SK-N-SH treated with all-trans-retinoic acid at 6 μM for 48 hours (cell line): Measurements from ENCODE around the gene FES.

Source experiments
- ATAC-seq: fragments of 200-7000 bp; cut with Tn5 transposase; 3 replicates; pipeline ENCODE4 v1.9.1; 2020; ENCODE audit warnings: mild to moderate bottlenecking, moderate library complexity
- ARNTL ChIP-seq: fragments of 450-650 bp; formaldehyde crosslinking; IDR thresholded peaks from 2 replicates; pipeline ENCODE4 v1.5.0; 2020; ENCODE audit warnings: low read depth, mild to moderate bottlenecking, moderate library complexity, borderline replicate concordance
- BACH2 ChIP-seq: fragments of 250-450 bp; sonication (Bioruptor Pico); IDR thresholded peaks from 2 replicates; pipeline ENCODE4 v1.9.0; 2021; ENCODE audit warnings: mild to moderate bottlenecking, borderline replicate concordance
- CSDC2 ChIP-seq: fragments of 250-450 bp; sonication (Bioruptor Pico); IDR thresholded peaks from 2 replicates; pipeline ENCODE4 v1.5.0; 2020; ENCODE audit warnings: mild to moderate bottlenecking, moderate library complexity
- CSRNP3 ChIP-seq: fragments of 250-450 bp; sonication (Bioruptor Pico); IDR thresholded peaks from 2 replicates; pipeline ENCODE4 v1.5.1; 2021; ENCODE audit warnings: mild to moderate bottlenecking, moderate library complexity
- ESRRG ChIP-seq: fragments of 250-450 bp; sonication (Bioruptor Pico); IDR thresholded peaks from 2 replicates; pipeline ENCODE4 v1.6.1; 2021; ENCODE audit warnings: mild to moderate bottlenecking
- GLIS3 ChIP-seq: fragments of 250-450 bp; sonication (Bioruptor Pico); IDR thresholded peaks from 2 replicates; pipeline ENCODE4 v1.5.0; 2020; ENCODE audit warnings: mild to moderate bottlenecking, moderate library complexity
- ISL1 ChIP-seq: fragments of 250-450 bp; sonication (Bioruptor Pico); IDR thresholded peaks from 2 replicates; pipeline ENCODE4 v2.1.2; 2022; ENCODE audit warnings: mild to moderate bottlenecking, moderate library complexity
- OSR1 ChIP-seq: fragments of 250-450 bp; sonication (Bioruptor Pico); IDR thresholded peaks from 2 replicates; pipeline ENCODE4 v1.8.0; 2022; ENCODE audit warnings: moderate library complexity, mild to moderate bottlenecking, inconsistent platforms
- POU6F1 ChIP-seq: fragments of 250-450 bp; sonication (Bioruptor Pico); IDR thresholded peaks from 2 replicates; pipeline ENCODE4 v1.8.0; 2021; ENCODE audit warnings: low read depth, mild to moderate bottlenecking, moderate library complexity, borderline replicate concordance
- PPARA ChIP-seq: fragments of 250-450 bp; sonication (Bioruptor Pico); IDR thresholded peaks from 2 replicates; pipeline ENCODE4 v1.5.0; 2020; ENCODE audit warnings: mild to moderate bottlenecking, borderline replicate concordance
- SNAI2 ChIP-seq: fragments of 250-450 bp; sonication (Bioruptor Pico); IDR thresholded peaks from 2 replicates; pipeline ENCODE4 v1.5.0; 2020; ENCODE audit warnings: mild to moderate bottlenecking, moderate library complexity
- TCF4 ChIP-seq: fragments of 250-450 bp; sonication (Bioruptor Pico); IDR thresholded peaks from 2 replicates; pipeline ENCODE4 v1.8.0; 2021; ENCODE audit warnings: mild to moderate bottlenecking, moderate library complexity, borderline replicate concordance
- TOX ChIP-seq: fragments of 250-450 bp; sonication (Bioruptor Pico); IDR thresholded peaks from 2 replicates; pipeline ENCODE4 v1.8.0; 2021; ENCODE audit warnings: mild to moderate bottlenecking, moderate library complexity, borderline replicate concordance
- TSHZ2 ChIP-seq: fragments of 250-450 bp; sonication (Bioruptor Pico); IDR thresholded peaks from 2 replicates; pipeline ENCODE4 v1.5.0; 2020; ENCODE audit warnings: mild to moderate bottlenecking, moderate library complexity
- ZFP30 ChIP-seq: fragments of 450-650 bp; formaldehyde crosslinking; IDR thresholded peaks from 2 replicates; pipeline ENCODE4 v1.5.0; 2022; ENCODE audit warnings: mild to moderate bottlenecking, moderate library complexity
- ZNF565 ChIP-seq: fragments of 450-650 bp; formaldehyde crosslinking; conservative IDR thresholded peaks from 2 replicates; pipeline ENCODE4 v1.5.0; 2020; ENCODE audit warnings: low read depth, mild to moderate bottlenecking, moderate library complexity
- ZNF70 ChIP-seq: fragments of 450-650 bp; formaldehyde crosslinking; IDR thresholded peaks from 2 replicates; pipeline ENCODE4 v1.5.0; 2020; ENCODE audit warnings: mild to moderate bottlenecking, moderate library complexity
- ZNF8 ChIP-seq: fragments of 450-650 bp; formaldehyde crosslinking; IDR thresholded peaks from 2 replicates; pipeline ENCODE4 v1.5.0; 2020; ENCODE audit warnings: mild to moderate bottlenecking, moderate library complexity
- TF ChIP-seq, protein P1 (sequence below): fragments of 250-450 bp; sonication (Bioruptor Pico); IDR thresholded peaks from 2 replicates; pipeline ENCODE4 v1.5.1; 2020; ENCODE audit warnings: low read depth, mild to moderate bottlenecking, moderate library complexity

FES gene

DNA sequence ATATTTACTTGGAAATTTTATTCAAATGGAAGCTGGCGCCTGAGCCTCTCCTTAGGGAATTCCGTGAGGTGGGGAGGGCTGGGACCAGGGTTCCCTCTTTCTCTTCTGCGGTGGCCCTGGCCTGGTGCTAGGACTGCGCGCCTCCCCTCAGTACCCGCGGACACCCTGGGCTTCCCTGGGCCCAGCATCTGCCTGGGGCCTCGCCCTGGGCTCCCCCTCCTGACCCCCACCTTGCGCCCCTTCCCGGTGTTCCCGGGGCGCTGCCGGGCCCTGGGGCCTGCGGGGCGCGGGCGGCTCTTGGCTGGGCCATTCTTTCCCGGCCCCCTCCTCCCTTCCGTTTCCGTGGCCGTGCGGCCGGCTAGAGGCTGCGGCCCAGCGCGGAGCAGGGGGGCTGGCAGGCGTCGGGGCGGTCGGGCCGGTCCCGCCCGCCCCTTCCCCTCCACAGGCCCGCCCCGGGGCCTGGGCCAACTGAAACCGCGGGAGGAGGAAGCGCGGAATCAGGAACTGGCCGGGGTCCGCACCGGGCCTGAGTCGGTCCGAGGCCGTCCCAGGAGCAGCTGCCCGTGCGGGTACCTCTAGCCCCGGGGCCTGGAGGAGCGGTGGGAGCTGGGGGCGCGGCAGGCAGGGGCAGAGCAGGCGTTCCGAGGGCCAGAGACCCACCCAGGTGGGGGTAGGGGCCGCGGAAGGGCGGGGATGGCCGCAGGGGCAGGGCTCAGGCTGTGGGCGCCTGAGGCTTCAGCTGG is at the start of gene FES:
Gene FES, plus strand, starts transcription at position 529 of the 743 bp plus-strand sequence. CDS start 542 bp downstream, outside the sequence.
- no peak for ATAC-seq
- TF ChIP-seq CSRNP3 (CRISPR knock-in tag) (no peak), PPARA (CRISPR knock-in tag) (no peak), ZNF70 (no peak), CSDC2 (no peak), ARNTL (CRISPR knock-in tag) (no peak), POU6F1 (CRISPR knock-in tag) (no peak), TCF4 (no peak), TSHZ2 (CRISPR knock-in tag) (no peak), BACH2 (no peak), GLIS3 (CRISPR knock-in tag) (no peak), ZNF8 (CRISPR knock-in tag) (no peak), SNAI2 (no peak), ISL1 (CRISPR knock-in tag) (no peak), TOX (no peak)

- no peak for ATAC-seq
Observed at GRCh38 chr15:90834626-90835025, 49.7 kb upstream of the FES start.

GRCh38 chr15:90836296-90836871 is 47.9 kb upstream of the FES start:
- ATAC-seq = no peak
- TF ChIP-seq ISL1 (CRISPR knock-in tag) (no peak), ZNF565 (no peak), ARNTL (CRISPR knock-in tag) (no peak), OSR1 (CRISPR knock-in tag) (no peak), TSHZ2 (CRISPR knock-in tag) (no peak), CSRNP3 (CRISPR knock-in tag) (no peak), GLIS3 (CRISPR knock-in tag) (no peak), ESRRG (CRISPR knock-in tag) (no peak), ZFP30 (CRISPR knock-in tag) (no peak), BACH2 (no peak), TOX (no peak)
- TF ChIP-seq, protein P1, sequence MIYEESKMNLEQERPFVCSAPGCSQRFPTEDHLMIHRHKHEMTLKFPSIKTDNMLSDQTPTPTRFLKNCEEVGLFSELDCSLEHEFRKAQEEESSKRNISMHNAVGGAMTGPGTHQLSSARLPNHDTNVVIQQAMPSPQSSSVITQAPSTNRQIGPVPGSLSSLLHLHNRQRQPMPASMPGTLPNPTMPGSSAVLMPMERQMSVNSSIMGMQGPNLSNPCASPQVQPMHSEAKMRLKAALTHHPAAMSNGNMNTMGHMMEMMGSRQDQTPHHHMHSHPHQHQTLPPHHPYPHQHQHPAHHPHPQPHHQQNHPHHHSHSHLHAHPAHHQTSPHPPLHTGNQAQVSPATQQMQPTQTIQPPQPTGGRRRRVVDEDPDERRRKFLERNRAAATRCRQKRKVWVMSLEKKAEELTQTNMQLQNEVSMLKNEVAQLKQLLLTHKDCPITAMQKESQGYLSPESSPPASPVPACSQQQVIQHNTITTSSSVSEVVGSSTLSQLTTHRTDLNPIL (CRISPR knock-in tag) = no peak

More at GRCh38 chr15:90834626-90835025, 49.7 kb upstream of the FES start:
- TF ChIP-seq CSRNP3 (CRISPR knock-in tag) (no peak), TOX (no peak), ESRRG (CRISPR knock-in tag) (no peak), CSDC2 (no peak)
- TF ChIP-seq, all 23 proteins: peak for 0
